NCI-H1436 treated with DMSO at 0.1 percent for 48 hours (cell line): ENCODE measurements around the gene SARDH.

Experiments used
- DNase-seq: peaks from one replicate; lab custom pipeline; 2025; lab: John Stamatoyannopoulos, UW

Gene SARDH

DNA sequence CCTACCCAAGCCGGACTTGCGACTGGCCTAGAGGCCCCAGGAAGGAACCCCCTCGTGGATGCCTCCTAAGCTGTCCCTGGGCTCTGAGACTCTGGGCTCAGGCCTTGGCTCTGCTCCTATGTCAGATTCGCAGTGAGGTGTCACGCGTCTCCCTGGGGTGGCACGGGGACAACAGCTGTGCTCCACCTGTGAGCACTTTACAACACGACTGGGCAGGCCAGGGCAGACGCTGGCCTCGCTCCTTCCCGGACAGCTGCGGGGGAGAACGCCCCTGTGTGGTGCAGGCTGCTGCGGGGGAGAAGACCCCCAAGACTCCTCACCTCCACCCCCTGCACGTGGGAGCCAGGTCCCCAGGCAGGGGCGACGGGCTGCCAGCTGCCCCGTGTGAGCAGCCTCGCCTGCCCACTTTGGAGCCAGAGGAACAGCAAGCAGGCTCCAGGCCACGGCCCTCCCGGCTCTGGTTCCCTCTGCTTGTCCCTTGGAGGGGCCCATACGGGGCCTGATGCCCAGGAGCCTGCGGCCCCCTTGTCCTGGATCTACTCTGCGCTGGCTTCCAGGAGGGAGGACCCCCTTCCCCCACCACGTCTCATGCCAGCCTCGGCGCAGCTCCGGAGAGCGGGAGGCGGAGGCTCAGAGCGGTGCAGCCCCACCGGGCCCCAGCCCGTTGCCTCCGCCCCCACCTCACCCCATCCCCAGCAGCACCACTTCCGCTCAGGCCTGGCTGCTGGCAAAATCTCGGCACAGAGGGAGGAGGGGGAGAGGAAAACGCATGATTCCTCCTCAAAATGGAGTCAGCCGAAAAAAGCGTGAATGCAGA lies 36.0 kb downstream of the SARDH start:
- no peak for DNase-seq

GRCh38 chr9:133701321-133701980 lies 36.7 kb downstream of the SARDH start:
- DNase-seq, result no peak

DNA sequence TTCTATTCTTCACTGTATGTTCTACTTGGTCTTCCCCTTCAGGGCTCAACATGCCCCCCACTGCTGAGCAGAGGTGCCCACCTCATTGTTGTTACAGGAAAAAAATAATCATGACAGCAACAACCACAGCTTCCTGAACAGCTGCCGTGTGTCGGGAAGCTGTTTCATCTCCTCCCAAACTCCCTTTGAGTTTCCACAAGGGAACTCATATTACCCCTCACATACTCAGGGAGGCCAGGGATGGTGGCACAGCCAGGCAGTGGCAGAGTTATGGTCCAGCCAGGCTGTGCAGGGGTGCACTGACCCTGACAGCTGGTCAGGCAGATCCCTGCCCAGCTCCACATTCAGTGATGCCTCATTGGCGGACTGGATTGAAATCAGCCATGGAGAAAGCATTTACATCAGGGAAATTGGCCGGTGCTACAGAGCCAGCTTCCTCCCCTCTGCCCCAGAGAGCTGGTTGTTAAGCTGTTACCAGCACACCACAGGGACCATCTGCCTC lies 37.3 kb downstream of the SARDH start:
- no peak for DNase-seq

DNA sequence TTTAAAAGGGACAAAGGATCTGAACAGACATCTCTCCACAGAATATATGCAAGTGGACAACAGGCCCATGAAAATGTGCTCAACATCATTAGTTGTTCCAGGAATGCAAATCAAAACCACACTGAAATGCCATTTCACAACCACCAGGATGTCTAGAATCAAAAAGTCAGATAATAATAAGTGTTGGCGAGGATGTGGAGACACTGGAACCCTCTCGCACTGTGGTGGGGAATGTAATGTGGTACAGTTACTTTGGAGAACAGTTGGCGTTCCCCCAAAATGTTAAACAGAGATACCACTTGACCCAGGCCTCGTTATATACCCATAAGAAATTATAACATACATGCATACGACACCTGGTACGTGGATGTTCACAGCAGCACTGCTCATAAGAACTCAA lies 38.6 kb downstream of the SARDH start:
- no peak for DNase-seq

GRCh38 chr9:133696071-133696472 lies 42.1 kb downstream of the SARDH start:
- no peak for DNase-seq

DNA sequence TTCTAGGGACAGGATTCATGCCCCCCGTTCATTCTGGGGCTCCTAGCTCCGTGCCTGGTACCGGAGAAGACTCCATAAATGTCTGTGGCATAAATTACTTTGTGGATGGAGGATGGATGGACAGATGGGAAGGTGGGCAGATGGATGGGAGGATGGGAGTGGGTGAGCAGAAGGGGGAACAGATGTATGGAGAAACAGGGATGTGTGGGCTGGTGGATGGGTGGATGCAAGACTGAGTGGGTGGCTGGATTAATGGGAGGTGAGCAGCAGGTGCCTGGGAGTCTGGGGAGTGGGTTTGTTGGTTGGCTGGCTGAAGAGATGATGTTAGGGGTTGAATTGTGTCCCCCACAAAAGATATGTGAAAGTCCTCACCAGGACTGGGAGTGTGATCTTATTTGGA lies 43.5 kb downstream of the SARDH start:
- DNase-seq, result no peak

DNA sequence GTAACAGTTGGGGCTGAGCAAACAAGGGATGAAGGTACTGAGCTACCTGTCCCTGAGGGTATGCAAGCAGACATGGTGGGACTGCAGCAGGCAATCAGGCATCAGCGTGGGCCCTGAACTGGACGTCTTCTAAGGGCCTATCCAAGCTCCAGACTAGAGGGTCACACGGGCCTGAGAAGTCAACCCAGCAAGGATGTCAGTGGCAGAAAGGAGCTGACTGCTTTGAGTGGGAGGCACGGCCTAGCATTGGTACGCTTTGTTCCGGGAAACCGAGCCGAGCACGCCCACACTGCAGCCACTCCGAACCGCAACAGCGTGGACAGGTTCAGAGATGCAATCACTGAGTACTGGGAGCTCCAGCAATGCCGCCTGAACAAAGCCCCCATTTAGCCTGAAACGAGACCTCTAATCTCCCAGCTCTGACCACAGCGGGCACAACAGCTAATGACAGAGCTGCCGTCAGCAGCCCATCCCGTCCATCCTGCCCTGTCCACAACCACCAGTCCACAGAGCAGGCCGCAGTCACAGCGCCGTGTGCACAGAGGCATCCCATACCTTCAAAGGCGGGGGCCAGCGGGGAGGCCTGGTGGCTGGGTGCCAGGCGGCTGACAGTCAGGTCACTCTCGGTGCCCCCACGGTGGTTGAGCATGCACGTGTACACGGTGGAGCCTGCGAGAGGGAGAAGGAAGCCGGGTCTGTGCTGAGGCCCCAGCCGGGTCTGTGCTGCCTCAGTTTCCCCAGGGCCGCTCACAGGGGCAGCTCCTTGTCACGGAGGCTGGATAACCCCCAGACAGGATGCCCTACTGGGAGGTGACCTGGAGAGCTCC lies 44.2 kb downstream of the SARDH start:
- DNase-seq, result no peak

DNA sequence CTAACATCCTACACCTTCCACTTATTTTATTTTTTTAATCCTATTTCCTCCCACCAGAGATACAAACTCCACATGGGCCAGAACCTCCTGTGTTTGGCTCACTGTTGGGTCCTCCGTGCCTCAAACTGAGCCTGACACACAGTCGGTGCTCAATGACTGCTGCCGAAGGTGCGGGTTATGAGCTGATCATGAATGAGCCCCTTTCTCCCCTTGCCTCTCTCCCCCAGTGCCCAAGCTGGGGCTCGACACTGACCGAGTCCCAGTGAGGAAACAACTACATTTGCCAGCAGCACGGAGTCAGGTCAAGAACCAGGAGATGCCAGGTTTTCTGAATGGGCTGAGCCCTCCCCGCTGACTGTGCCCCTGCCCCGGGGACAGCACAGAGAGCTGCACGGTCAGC lies 45.0 kb downstream of the SARDH start:
- no peak for DNase-seq

GRCh38 chr9:133692364-133692985 lies 45.7 kb downstream of the SARDH start:
- no peak for DNase-seq

DNA sequence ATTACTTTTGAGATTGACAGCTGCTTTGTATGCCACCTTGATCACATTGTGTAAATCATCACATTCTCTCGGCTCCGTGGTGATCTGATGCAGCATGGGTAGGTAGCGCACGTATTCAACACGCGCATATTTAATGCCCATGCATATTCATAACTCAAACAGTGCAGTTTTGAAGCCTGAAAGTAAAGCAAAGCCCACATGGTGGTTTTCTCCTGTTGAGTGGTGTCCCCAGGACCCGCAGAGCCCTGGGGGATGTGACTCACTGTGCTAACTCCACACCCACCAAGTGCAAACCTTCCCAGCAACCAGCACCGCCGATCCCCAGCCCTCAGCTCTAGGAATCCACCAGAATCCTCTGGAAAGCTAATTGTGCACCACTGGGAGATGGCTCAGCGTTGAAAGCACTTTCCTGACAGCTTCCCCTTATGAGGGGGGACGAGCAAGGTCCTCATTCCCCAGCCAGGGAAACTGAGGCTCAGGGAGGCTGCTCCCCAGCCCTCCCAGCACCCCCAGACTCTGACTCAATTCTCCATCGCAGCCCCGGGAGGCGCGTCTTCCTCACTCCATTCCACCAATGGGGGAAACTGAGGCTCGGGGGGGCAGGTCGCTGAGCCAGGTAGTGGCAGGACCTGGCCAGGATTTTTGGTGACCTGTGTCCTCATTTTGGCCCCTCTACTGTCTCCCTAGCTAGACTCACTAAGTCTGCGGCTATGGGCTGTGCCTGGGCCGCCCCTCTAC lies 46.4 kb downstream of the SARDH start:
- DNase-seq, result no peak

GRCh38 chr9:133691191-133691590 lies 47.0 kb downstream of the SARDH start:
- DNase-seq, result no peak

- DNase-seq, result no peak
Observed at GRCh38 chr9:133690081-133690561, 48.0 kb downstream of the SARDH start.

- no peak for DNase-seq
Observed at GRCh38 chr9:133689151-133689763, 48.9 kb downstream of the SARDH start.

DNA sequence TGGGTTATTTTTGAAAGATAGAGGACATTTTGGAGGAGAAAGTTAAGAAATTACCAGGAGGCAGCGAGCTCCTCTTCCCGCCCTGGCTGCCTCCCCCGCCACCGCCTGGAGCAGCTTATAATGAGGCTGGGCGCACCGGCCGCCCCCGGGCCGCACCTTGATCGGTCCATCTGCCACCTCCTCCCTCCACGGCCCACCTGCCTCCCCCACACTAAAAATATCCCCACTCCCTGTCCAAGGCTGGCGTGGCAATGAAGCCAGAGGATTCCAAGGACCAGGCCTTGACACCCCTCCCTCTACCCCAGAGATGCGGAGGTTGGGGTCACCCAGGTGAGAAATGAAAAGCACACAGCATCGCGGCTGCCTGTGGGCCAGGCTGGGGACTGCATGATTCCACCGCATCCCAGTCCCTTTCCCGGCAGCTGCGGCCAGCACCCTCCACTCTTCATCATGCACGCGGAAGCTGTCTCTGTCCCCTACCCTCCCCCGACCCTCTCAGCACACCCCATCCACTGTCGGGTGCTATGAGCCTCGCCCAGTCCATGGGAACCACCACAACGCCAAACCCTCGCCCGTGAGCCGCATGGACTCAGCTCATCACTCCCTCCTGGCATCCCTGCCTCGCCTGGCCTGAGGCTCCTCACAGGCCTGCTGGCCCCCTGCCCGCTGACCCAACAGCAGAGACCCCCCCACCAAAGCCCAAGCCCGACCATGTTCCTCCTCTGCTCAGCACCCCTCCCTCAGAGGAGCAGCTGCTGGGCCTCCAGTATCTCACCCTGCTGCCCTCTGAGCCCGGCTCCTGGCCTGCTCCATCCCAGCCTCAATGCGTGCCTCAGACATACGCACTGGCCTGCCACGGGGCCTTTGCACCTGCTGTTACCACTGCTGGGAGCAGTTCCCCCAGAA lies 50.0 kb downstream of the SARDH start:
- DNase-seq, result no peak

DNA sequence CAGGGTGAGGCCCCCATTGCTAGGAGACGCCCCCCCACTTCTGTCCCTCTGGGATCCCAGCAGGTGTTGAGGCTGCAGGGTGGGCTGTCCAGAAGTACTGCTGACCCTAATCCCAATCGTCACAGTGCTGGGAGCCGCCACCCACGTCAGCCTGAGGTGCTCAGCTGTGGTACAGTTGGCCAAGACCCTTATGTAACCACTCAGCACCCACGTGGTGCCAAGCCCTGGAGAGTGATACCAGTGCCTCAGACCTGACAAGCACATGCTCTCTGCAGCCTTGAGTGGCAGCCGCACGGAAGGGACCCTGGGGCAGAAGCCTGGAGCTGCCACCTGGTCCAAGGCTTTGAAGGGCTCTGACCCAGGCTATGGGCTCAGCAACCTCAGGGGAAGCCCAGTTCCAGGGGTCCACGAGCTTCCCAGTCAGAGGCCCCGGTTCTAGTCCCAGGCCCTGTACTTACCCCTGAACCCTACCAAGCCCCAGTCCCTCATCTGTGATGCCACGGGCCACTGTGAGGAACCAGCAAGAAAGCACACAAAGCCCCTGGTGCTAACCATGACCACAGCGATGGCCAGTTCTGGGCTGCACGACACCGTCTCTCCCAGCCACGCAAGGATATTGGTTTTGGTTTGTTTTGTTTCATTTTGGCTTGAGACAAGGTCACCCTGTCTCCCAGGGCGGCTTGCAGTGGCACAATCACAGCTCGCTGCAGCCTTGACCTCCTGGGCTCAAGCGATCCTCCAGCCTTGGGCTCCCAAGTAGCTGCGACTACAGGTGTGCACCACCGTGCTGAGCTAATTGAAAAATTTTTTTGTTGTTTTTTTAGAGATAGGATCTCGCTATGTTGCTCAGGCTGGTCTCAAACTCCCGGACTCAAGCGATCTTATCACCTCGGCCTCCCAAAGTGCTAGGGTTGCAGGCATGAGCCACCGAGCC lies 51.2 kb downstream of the SARDH start:
- no peak for DNase-seq

GRCh38 chr9:133685653-133686609 lies 52.2 kb downstream of the SARDH start:
- no peak for DNase-seq

DNA sequence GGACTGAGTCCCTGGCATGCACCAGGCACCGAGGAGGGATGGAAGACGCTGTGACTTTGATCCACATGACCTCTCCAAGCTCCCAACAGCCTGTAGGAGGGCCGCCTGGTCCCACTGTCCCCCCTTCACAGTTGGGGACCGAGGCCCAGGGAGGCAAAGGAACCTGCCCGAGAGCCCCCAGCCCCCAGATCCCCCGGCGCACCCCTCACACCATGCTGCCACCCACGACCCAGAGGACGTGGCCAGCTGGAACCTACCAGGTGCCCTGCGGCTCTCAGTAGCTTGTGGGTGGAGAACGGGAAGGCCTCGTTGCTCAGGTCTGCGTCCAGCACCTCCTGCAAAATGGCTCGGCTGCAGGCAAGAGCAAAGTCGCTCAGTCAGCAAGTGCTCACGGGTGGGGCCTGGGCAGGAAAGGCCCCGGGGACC lies 53.2 kb downstream of the SARDH start:
- no peak for DNase-seq
